Epidermal melanocyte (primary cell): ENCODE measurements around the gene E2F1.

Experiments used
- DNase-seq: peaks from one replicate; pipeline ENCODE4 v3.0.0; 2011; ENCODE audit warnings: low spot score; ENCODE audit not compliant: insufficient read length

Gene E2F1

GRCh38 chr20:33672426-33673113 is 13.6 kb downstream of the E2F1 start:
- no peak for DNase-seq

DNA sequence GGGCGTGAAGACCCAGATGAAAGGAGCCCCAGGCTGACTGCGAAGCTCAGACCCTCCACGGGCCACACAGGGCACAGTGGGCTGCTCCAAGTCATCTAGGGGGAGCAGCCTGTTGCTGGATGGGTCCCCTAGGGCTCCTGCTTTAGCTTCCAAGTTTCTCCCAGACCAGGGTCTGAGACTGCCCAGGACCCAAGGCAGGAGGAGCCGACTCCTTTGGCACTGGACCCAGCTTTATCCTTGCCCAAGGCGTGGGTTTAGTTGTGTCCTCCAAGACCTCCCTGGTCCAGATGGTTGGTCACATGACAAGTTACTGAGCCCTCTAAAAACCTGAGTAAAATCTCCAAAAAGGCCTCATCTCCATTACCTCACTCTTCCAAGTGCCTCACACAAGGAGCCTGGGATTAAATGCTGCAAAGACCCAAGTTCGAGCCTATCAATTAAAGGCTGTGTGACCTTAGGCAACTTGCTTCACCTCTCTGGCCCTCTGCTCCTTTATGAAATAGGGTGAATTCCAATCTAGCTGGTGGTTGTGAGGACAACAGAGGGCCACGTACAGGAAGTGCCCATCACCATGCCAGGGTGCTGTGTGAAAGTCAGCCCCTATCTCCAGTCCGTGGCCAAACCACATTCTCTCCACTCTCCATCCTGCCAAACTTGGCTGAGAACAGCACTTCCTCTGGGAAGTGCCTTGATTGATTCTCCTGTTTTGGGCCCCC is 14.5 kb downstream of the E2F1 start:
- no peak for DNase-seq

GRCh38 chr20:33670715-33671499 is 15.3 kb downstream of the E2F1 start:
- no peak for DNase-seq

DNA sequence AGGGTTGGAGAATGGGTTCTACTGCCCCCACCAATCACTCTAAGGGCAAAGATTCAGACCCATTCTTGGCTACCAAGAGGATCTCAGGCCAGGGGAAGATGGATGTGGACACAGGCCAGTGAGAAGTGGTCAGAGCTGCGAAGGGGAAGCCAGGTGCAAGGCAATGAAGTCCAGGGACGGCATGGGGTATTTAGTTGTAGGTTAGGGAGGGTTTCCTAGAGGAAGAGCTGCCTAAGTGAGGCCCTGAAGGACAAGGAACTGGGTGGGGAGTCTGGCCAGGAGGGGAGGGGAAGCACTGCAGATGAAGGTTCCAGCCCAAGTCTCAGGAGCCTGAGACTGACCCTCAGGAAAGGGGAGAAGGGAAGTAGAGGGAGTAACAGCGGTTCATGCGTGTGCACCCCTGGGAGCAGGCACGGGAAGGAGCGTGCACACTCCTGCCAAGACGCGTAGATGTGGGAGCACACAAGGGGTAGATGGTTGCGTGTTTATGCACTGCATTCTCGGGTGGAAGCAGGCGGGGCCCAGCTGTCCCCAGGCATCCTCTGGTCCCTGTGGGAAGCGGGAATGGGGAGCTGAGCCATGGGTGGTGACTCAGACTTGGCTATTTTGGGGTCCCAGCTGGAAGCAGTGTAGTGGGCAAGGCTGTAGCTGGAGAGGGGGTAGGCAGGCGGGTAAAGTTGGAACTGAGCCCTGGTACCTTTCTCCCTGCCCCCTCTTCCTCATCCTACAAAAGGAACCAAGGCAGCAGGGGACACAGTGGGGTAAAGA is 16.1 kb downstream of the E2F1 start:
- no peak for DNase-seq

DNA sequence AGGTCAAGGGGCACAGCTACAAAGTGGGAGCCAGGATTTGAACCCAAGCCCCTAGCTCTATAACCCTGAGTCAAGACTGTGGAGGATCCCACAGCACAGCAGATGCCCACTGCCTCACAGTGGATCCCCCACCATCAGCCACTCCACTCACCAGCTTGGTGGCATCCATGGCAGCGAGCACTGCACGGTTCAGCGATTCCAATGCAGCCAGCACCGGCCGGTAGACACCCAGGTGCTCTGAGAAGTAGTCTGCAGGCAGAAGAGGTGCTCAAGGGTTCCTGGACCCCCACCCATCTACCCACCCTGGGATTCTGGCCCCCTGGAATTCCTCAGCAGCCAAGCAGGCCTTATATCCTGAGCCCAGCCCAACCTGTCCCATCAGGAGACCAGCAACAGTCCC is 17.0 kb downstream of the E2F1 start:
- no peak for DNase-seq

DNA sequence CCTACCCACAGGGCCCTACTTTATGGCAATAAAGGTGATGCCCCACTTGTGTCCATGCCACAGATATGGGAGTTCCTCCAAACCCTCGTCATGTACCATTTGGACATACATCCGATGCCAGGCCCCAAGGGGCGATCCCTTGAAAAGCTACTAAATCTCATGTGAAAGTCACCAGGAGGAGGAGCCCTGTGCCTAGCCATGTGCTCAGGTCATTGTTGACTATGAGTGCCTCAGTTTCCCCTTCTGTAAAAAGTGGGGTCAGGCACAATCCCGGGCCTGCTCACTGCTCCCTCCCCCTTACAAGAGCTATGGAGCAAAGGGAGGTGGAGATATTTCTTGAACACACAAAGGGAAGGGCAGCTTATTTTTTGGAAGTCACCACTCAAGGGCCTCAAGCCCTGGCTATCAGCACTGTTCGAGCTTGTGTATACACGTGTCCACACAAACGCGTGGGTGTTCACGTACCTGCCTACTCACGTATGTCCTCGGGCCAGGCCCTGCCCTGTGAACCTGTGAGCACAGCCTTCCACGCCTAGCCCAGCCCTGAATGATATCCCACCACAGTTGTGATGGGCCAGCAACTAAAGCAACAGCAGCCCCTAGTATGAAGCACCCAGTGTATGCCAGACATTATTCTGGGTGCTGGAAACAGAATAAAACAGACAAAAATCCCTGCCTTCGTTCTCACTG is 17.6 kb downstream of the E2F1 start:
- no peak for DNase-seq

DNA sequence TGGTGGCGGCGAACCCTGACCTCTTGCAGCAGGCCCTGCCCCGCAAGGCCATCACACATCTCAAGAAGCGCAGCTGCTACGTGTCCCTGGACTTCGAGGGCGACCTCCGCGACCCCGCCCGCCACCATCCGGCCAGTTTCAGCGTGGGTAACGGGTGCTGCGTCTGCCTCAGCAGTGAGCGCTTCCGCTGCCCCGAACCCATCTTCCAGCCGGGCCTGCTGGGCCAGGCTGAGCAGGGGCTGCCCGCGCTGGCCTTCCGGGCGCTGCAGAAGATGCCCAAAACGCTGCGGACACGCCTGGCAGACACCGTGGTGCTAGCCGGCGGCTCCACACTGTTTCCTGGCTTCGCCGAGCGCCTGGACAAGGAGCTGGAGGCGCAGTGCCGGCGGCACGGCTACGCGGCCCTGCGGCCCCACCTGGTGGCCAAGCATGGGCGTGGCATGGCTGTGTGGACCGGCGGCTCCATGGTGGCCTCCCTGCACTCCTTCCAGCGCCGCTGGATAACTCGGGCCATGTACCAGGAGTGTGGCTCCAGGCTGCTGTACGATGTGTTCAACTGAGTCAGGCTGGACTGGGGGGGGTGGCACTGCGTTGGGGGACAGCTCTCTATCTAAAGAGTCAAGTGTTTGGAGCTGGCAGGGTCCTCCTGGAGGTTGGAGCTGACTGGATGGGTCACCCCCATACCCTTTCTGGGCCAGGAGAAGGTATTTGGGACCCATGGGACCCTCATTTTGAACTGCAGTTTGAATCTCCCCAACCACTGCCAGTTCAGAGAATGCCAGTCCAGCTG is 18.3 kb downstream of the E2F1 start:
- DNase-seq = peak; percentile 81

DNA sequence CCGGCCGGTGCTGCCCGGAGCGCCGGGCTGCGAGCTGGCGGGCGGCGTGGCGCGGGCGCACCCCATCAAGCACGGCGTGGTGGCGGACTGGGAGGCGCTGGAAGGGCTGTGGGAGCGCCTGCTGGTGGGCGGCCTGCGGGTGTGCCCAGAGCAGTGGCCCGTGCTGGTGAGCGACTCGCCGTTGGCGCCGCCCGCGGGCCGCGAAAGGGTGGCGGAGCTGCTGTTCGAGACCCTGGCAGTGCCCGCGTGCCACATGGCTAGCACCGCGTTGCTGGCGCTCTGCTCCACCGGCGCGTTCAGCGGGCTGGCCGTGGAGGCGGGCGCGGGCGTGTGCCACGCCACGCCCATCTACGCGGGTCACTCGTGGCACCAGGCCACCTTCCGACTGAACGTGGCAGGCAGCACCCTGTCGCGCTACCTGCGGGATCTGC is 18.9 kb downstream of the E2F1 start:
- no peak for DNase-seq

GRCh38 chr20:33666293-33667244 is 19.6 kb downstream of the E2F1 start, which contains the start of gene ACTL10:
TSS of gene ACTL10 (plus strand) at chr20:33666943. CDS start at chr20:33667498, 555 bp downstream.
- DNase-seq = peak; percentile 99

DNA sequence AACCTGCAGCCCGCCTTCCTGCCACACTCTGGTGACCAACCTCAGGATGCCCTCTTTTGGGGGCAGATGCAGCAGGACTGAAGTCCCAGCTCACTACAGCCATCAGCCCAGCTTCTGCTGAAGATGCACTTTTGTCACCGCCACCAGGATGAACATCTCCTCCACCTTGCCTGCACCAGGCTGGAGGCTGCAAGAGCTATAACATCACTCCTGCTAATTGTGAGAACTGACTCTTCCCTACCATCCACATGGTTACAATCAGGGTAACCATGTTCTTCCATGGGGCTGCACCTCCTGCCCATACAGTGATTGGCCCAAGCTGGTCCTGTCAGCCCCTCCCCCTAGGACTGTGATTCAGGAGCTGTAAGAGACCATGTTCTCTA is 21.4 kb downstream of the E2F1 start:
- DNase-seq = no peak

GRCh38 chr20:33664085-33664761 is 22.0 kb downstream of the E2F1 start:
- no peak for DNase-seq

DNA sequence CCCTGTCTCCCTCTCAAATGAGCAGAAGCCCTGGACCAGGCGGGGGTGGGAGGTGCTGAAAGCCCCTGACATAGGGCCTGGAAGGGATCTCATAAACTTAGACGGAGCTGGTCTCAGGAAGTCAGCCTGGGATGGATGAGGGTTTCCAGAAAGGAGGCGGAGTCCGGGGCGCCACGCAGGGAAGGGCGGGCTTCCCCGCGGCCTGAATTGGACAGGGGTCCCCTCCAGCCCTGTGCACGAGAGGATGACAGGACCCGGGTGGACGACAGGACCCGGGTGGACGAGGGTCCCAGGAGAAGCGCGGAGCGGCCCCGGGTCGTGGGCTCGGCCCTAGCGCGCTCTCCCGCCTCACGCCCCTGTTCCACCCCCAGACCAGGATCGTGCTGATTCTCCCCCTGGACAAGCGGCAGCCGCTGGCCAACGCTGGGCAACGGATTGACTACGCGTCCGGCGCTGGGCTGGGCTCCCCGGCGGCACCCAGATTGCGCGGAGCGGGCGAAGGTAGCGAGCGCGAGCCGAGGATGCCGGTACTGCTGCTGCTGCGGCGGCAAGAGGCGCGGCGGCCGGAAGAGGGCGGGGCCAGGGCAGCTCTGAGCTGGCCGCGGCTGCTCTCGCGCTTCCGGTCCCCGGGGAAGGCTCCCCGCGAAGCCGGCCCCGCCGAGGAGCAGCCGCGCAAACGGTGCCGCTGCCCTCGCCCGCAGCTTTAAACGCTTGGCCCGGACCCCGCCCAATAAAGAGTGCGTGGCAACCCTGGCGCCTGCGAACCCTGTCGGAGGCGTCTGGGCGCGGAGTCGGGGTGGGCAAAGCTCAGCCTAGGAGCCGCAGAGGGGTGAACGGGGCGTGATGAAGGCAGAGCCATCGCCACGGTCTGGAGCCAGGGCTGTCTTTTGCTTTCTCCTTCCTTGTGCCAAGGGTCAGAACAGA is 22.8 kb downstream of the E2F1 start:
- peak; percentile 71 for DNase-seq

GRCh38 chr20:33662172-33662571 is 24.0 kb downstream of the E2F1 start, which contains the start of gene C20orf144:
TSS of gene C20orf144 (plus strand) at chr20:33662327. CDS start at chr20:33662346, 19 bp downstream.
- DNase-seq = no peak

DNA sequence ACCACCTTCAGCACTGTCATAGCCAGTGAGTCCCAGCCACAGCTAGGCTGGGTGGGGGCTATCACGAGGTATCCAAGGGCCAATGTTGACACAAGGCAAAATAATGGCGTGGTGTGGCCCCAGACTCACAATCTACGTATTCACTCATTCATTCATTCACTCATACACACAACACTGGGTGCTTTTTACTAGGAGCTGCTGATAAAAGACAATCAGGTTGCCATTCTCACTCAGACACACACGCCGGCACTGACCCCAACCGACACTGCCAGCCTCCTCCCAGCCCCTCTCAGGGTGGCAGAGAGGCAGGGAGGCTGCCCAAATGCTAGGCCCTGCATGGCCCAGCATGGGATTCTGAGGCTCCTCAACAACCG is 25.5 kb downstream of the E2F1 start:
- DNase-seq = no peak

- no peak for DNase-seq
Measured at GRCh38 chr20:33660035-33660684, 26.0 kb downstream of the E2F1 start.

- DNase-seq = no peak
Measured at GRCh38 chr20:33659341-33660034, 26.7 kb downstream of the E2F1 start.
